ENCODE measurements around the gene NEURL1.

- no peak for TF ChIP-seq POLR2A (IDR thresholded peaks at IDR 0.05)
- TF ChIP-seq, protein P1, sequence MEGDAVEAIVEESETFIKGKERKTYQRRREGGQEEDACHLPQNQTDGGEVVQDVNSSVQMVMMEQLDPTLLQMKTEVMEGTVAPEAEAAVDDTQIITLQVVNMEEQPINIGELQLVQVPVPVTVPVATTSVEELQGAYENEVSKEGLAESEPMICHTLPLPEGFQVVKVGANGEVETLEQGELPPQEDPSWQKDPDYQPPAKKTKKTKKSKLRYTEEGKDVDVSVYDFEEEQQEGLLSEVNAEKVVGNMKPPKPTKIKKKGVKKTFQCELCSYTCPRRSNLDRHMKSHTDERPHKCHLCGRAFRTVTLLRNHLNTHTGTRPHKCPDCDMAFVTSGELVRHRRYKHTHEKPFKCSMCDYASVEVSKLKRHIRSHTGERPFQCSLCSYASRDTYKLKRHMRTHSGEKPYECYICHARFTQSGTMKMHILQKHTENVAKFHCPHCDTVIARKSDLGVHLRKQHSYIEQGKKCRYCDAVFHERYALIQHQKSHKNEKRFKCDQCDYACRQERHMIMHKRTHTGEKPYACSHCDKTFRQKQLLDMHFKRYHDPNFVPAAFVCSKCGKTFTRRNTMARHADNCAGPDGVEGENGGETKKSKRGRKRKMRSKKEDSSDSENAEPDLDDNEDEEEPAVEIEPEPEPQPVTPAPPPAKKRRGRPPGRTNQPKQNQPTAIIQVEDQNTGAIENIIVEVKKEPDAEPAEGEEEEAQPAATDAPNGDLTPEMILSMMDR (IDR thresholded peaks at IDR 0.05) = no peak
Measured at GRCh38 chr10:103576076-103576471, 82.6 kb downstream of the NEURL1 start.

All from tibial nerve (tissue), 3 donors.